Lower lobe of right lung (tissue), 2 donors: ENCODE results near the gene FOXC2. TPM values are rescaled to one million over a fixed set of nuclear protein-coding genes. Genes with fewer than 3 reads are reported as not detected.
A peak's percentile ranks its signal among the peaks of the same experiment; 100 is the strongest.

Experiments used
- ATAC-seq, 2 donors: fragments of 200-7000 bp; cut with Tn5 transposase; one replicate each; pipeline ENCODE4 v1.9.1; 2020 to 2022; ENCODE audit warnings: mild to moderate bottlenecking in 2 of 2, moderate library complexity in 2 of 2
- DNase-seq: peaks from one replicate; pipeline ENCODE4 v3.0.0-alpha.2; 2020
- H3K27ac ChIP-seq: fragments of 200-600 bp; one replicate; pipeline ENCODE4 v1.8.0; 2022
- H3K27me3 ChIP-seq: fragments of 200-600 bp; one replicate; pipeline ENCODE4 v1.8.0; 2022; ENCODE audit warnings: low read depth
- H3K36me3 ChIP-seq: fragments of 200-600 bp; one replicate; pipeline ENCODE4 v1.8.0; 2022; ENCODE audit warnings: mild to moderate bottlenecking
- H3K4me1 ChIP-seq: fragments of 200-600 bp; one replicate; pipeline ENCODE4 v1.8.0; 2022
- H3K4me3 ChIP-seq: fragments of 200-600 bp; one replicate; pipeline ENCODE4 v1.8.0; 2022; ENCODE audit warnings: mild to moderate bottlenecking
- H3K9me3 ChIP-seq: fragments of 200-600 bp; one replicate; pipeline ENCODE4 v1.8.0; 2022
- intact Hi-C: fragments of 100-400 bp; cut with DNase I; formaldehyde crosslinking; loops from one replicate; pipeline ENCODE4 v1.11.0; 2022
- total RNA-seq: library from RNA; stranded (reverse); fragmentation: NEBNext Ultra II Directional; extraction: Animal tissue kit (Norgen Biotek cat#: 25700); gene quantifications from one replicate; pipeline ENCODE4 v1.2.1, GENCODE V29; 2021
- TF ChIP-seq, protein P1 (sequence below): fragments of 200-600 bp; IDR thresholded peaks from one replicate; pipeline ENCODE4 v1.8.0; 2022; ENCODE audit warnings: antibody characterized with exemption, mild to moderate bottlenecking
- donor health status: DM: no; HTN: yes; CAD: no; lungs with severe emphysema.

The FOXC2 gene
- total RNA-seq, 1 donor from 2014 or later: 1.6 TPM

DNA sequence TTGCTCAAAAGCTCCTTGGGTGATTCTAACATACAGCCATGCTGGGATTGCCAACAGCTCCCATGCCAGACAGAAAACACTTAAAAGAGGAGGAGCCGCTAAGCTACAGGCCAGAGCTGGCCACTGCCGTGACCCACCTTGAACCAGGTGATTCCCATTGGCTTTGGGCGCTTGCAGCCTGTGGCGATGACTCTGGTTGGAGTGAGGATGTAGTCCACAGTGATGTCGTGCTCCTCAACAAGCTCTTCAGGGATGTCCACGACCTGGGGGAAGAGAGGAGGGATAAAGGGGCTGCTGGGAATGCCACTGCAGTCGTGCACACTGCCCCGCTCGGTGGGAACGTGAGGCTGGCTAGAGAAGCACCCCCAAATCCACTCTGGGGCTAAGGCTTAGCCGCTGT lies 25.1 kb upstream of the FOXC2 start:
- DNase-seq: no peak
- Histone ChIP-seq H3K4me3 (no peak overlapping the region), H3K27ac (no peak overlapping the region), H3K9me3 (no peaks in the 10 kb centered on the region), H3K4me1 (no peaks in the 10 kb centered on the region), H3K27me3 (no peaks in the 10 kb centered on the region), H3K36me3 (peaks cover 86% of the 10 kb centered on the region)
- ATAC-seq: no peak
- intact Hi-C loops: no loop called here
- TF ChIP-seq, protein P1, sequence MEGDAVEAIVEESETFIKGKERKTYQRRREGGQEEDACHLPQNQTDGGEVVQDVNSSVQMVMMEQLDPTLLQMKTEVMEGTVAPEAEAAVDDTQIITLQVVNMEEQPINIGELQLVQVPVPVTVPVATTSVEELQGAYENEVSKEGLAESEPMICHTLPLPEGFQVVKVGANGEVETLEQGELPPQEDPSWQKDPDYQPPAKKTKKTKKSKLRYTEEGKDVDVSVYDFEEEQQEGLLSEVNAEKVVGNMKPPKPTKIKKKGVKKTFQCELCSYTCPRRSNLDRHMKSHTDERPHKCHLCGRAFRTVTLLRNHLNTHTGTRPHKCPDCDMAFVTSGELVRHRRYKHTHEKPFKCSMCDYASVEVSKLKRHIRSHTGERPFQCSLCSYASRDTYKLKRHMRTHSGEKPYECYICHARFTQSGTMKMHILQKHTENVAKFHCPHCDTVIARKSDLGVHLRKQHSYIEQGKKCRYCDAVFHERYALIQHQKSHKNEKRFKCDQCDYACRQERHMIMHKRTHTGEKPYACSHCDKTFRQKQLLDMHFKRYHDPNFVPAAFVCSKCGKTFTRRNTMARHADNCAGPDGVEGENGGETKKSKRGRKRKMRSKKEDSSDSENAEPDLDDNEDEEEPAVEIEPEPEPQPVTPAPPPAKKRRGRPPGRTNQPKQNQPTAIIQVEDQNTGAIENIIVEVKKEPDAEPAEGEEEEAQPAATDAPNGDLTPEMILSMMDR: no peak

DNA sequence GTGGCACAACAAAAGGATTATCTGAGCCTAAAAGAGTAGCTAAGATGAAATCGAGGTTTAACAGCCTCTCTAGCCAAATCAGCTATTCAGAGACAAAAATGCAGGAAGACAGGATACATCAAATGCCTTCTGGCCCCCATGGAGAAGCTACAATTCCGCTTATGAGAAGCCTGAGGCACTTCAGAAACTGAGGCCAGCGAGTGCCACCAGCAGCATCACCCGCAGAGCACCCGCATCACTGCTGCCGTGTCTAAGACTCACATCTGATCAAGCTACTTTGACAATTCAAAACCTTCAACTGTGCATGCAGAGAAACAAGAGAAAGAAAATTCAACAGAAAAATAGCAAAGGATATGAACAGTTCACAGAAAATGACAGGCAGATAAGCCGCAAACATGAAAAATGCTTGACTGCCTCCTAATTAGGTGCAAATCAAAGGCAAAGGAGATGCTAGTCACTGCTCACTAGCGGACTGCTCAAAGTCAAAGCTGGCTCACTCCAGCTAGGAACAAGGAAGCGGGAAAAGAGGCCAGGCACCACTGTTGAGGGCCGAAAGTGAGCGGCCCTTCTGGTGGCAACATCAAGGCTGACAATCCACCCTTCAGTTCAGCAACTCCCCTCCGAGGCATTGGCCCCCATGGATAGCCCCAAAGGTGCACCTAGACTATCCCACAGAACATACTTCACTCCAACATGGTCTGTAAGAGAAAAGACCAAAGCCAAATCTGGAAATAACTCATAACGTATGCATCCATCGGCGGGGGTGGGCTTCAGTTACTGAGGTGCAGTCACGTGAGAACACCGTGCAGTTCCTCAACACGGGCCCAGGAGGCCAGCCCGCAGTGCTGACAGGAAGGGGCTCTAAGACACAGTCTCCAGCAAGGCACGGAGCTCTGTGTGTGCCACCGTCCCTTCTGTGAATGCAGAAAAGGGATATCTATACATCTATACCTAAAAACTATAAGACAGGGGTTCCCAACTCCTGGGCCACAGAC lies 23.6 kb upstream of the FOXC2 start:
- no peak overlapping the region for H3K27ac ChIP-seq
- DNase-seq (no peak), ATAC-seq (no peak)
- intact Hi-C loops: no loop called here
- peaks cover 87% of the 10 kb centered on the region for H3K36me3 ChIP-seq
- H3K4me1 ChIP-seq: no peaks in the 10 kb centered on the region
- no peak overlapping the region for H3K4me3 ChIP-seq
- H3K9me3 ChIP-seq: no peaks in the 10 kb centered on the region
- H3K27me3 ChIP-seq: no peaks in the 10 kb centered on the region
- TF ChIP-seq, protein P1: no peak

DNA sequence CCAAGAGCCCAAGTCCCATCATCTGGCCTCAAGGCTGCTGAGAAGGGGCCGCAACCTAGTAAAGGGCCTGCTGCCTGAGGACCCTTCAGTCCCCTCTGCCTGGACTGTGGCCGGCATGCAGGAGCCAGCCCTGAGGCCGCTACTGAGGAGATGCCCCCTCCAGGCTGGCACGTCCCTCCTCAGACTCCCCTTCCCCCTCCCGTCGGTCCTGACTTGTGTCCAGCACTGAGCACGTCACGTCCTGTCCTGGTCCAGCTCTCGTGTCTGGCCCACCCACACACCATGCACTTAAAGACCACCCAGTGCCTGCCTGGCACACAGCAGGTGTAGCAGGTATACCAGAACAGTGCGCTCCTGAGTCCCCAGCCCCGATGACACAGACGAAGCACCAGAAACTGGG lies 21.1 kb upstream of the FOXC2 start:
- H3K9me3 ChIP-seq: no peaks in the 10 kb centered on the region
- H3K27me3 ChIP-seq: no peaks in the 10 kb centered on the region
- ATAC-seq: peak in 1 of 2 donors; percentile 14
- H3K27ac ChIP-seq: no peak overlapping the region
- no peaks in the 10 kb centered on the region for H3K4me1 ChIP-seq
- intact Hi-C loops: no loop called here
- no peak for DNase-seq
- peaks cover 83% of the 10 kb centered on the region for H3K36me3 ChIP-seq
- TF ChIP-seq, protein P1: no peak
- H3K4me3 ChIP-seq: no peak overlapping the region

DNA sequence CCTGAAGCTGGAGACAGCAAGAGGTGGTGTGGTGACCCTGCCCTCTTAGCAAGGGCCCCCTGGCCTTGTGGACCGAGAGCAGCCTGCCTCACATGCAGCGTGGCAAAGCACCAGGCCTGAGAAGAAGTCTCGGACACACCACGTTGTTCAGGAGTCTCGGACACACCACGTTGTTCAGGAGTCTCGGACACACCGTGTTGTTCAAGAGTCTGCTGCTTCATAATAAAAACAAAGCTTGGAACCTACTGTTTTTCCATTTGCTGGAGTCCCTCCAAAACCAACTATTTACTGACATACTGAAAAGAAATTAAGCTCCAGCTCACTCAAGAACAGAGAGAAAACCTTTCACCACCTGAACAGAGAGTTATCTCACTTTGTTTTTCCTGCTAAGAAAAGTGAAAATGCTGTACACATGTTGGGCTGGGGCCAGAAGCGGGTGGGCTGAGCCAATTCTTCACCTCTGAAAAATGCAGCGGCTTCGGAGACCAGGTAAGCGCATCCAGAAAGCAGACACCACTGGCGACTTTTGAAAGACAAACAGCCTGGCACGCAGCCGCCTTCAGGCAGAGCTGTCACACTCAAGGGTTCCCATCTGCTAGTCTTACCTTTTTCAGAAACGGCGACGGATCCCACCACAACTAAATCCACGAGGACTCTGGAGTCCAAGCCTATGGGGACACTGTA lies 20.5 kb upstream of the FOXC2 start:
- H3K36me3 ChIP-seq: peaks cover 83% of the 10 kb centered on the region

DNA sequence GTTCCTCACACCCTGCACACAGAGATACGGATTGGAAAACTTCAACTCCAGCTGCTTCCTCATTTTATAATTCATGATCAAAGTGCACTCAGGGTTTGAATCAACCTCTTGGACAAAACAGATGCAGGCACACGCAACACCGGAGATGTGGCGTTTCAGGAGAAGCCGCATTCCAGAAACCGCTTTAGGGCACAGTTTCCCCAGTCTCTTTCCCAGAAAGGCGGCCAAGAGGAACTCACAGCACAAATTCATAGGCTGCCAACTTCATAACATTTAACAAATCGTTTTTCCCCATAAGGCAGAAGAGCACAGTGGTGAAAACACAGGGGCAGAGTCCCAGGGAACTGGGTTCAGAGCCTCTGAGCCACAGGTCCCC lies 20.0 kb upstream of the FOXC2 start:
- no peaks in the 10 kb centered on the region for H3K27me3 ChIP-seq
- no peak overlapping the region for H3K27ac ChIP-seq
- intact Hi-C loops: no loop called here
- H3K9me3 ChIP-seq: no peaks in the 10 kb centered on the region
- peaks cover 83% of the 10 kb centered on the region for H3K36me3 ChIP-seq
- no peaks in the 10 kb centered on the region for H3K4me1 ChIP-seq
- no peak overlapping the region for H3K4me3 ChIP-seq
- TF ChIP-seq, protein P1: no peak
- DNase-seq (no peak), ATAC-seq (no peak)

More for the DNA sequence above, 20.5 kb upstream of the FOXC2 start:
- no peak for ATAC-seq
- no peaks in the 10 kb centered on the region for H3K27me3 ChIP-seq
- intact Hi-C loops: no loop called here
- H3K27ac ChIP-seq: no peak overlapping the region
- H3K9me3 ChIP-seq: no peaks in the 10 kb centered on the region
- TF ChIP-seq, protein P1: no peak
- no peak overlapping the region for H3K4me3 ChIP-seq
- no peak for DNase-seq
- no peaks in the 10 kb centered on the region for H3K4me1 ChIP-seq
